Measurements from ENCODE around the gene INTS11. TPM values are rescaled to one million over a fixed set of nuclear protein-coding genes. Genes with fewer than 3 reads are reported as not detected.

Gene INTS11
- total RNA-seq, 1 experiment from 2014 or later, result 161 TPM

GRCh38 chr1:1318777-1319645 lies 5.4 kb downstream of the INTS11 start:
- peaks cover 9 to 25% of the 10 kb centered on the region in 2 experiments; a peak in 2 of 4 replicates for H3K36me3 ChIP-seq (ENCODE audit: control insufficient read depth in 1 of 2, insufficient read depth in 2 of 2, low read length in 2 of 2)
- H2AFZ ChIP-seq (ENCODE audit: low read depth, low read length, poor library complexity, severe bottlenecking), result no peak overlapping the region
- intact Hi-C loops (cut with micrococcal nuclease), result no loop called here
- peak overlapping the region; percentile 47 for H3K27ac ChIP-seq (ENCODE audit: low read depth, low read length)
- DNase-seq (ENCODE audit: low read depth, low spot score), result no peak
- POLR2A ChIA-PET, result interaction anchor here (1.3 kb wide), 2 partner anchors 9 to 19 kb away, joined by 3 to 4 read pairs; no protein-coding TSS in a partner anchor
- H3K4me1 ChIP-seq (ENCODE audit: control insufficient read depth in 1 of 2, insufficient read depth in 2 of 2, low read length in 2 of 2), result peaks cover 27 to 54% of the 10 kb centered on the region in 2 experiments
- peaks cover 10% of the 10 kb centered on the region; the same call in 1 of the 2 replicates for H4K20me1 ChIP-seq (ENCODE audit: insufficient read depth)
- no peak overlapping the region for H3K4me3 ChIP-seq (replicated peaks in 1 of 2; ENCODE audit: low read depth in 1 of 2, low read length in 2 of 2)
- H3K9ac ChIP-seq (ENCODE audit: low read length), result peak overlapping the region; percentile 15
- no peak for TF ChIP-seq EZH2 (IDR thresholded peaks at IDR 0.05)
- TF ChIP-seq ZBTB33 (IDR thresholded peaks at IDR 0.05; ENCODE audit: extremely low read depth, insufficient replicate concordance, low read length), result no peak
- TF ChIP-seq ATF3 (IDR thresholded peaks at IDR 0.05), result no peak
- TF ChIP-seq ELF1 (IDR thresholded peaks at IDR 0.05; ENCODE audit: borderline replicate concordance, low read depth), result no peak
- TF ChIP-seq EZH2phosphoT487 (IDR thresholded peaks at IDR 0.05; ENCODE audit: borderline replicate concordance), result no peak
- TF ChIP-seq POLR2AphosphoS5 (IDR thresholded peaks at IDR 0.05; ENCODE audit: low read depth, low read length), result no peak
- peaks cover 90% of the 10 kb centered on the region for H3K79me2 ChIP-seq (ENCODE audit: insufficient read depth, low read length)
- ATAC-seq, result no peak
- H3K4me2 ChIP-seq (ENCODE audit: low read length), result peak overlapping the region; percentile 60
- H3K9me3 ChIP-seq (ENCODE audit: control insufficient read depth in 1 of 2, insufficient read depth in 1 of 2, low read depth in 1 of 2, low read length in 2 of 2), result no peaks in the 10 kb centered on the region
- no peaks in the 10 kb centered on the region for H3K27me3 ChIP-seq (ENCODE audit: insufficient read depth, low read length)
- CTCF ChIA-PET, result no interaction called here
- no TSS peak for BruUV-seq (replicated peaks)
- RAD21 ChIA-PET (ENCODE audit: low non-redundant PET in 1 of 2, low total read pairs in 2 of 2, uncharacterized antibody in 2 of 2, unreplicated experiment in 2 of 2), result no interaction called here
- no peaks in the 10 kb centered on the region for H3K9me2 ChIP-seq (ENCODE audit: insufficient read depth)

All from HCT116 (cell line).